ENCODE data around the gene CCDC81. TPM values are rescaled to one million over a fixed set of nuclear protein-coding genes. Genes with fewer than 3 reads are reported as not detected.

The CCDC81 gene
- total RNA-seq, 1 experiment from 2014 or later = 0.29 TPM

- no peak for DNase-seq (ENCODE audit: low read depth)
Observed at GRCh38 chr11:86464509-86465221, 90.0 kb downstream of the CCDC81 start.

DNA sequence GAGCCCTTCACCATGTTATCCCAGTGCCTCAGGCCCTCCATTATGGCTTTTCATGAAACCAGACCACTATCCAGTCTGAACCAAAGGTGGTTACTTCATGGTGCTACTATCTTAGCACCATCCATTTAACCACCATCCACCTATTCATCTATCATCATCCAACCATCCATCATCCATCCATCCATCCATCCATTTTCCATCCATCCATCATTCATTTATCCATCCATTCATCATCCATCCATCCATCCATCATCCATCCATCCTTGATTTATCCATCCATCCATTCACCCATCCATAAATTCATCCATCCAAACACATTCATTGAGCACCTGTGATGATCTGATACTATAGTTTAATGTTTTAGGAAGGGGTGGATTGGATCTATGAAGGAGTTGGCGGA lies 93.5 kb downstream of the CCDC81 start:
- DNase-seq (ENCODE audit: low read depth) = no peak

GRCh38 chr11:86469491-86470388 lies 95.1 kb downstream of the CCDC81 start:
- DNase-seq (ENCODE audit: low read depth) = no peak

Other genes starting within 250 kb of the CCDC81 start
- gene EED, start 130.1 kb upstream of the CCDC81 start, total RNA-seq (2014; rRNA removed; shearing (Covaris generic)) = 27.7 and 33.1 TPM in 2 replicates
- 69.9 and 70.3 TPM in 2 replicates for gene HIKESHI, start 72.6 kb upstream of the CCDC81 start, total RNA-seq (2014; rRNA removed; shearing (Covaris generic))